Neutrophil (primary cell): ENCODE results near the gene FAM163B.

Experiments used
- H3K27ac ChIP-seq: fragments of 200-600 bp; sonication (generic); 2 replicates; pipeline ENCODE4 v1.5.1; 2016; ENCODE audit warnings: mild to moderate bottlenecking, moderate library complexity
- H3K27me3 ChIP-seq: fragments of 200-600 bp; sonication (generic); 2 replicates; pipeline ENCODE4 v1.6.0; 2016; ENCODE audit warnings: mild to moderate bottlenecking
- H3K36me3 ChIP-seq: fragments of 200-600 bp; sonication (generic); 2 replicates; pipeline ENCODE4 v1.5.1; 2017
- H3K4me1 ChIP-seq, 2 experiments: fragments of 200-600 bp in 1 of 2; sonication (generic) in 1 of 2; 1 replicate in 1 of 2; 2 replicates in 1 of 2; pipeline versions ENCODE4 v1.5.1 to v1.6.1; 2013 to 2016; ENCODE audit warnings: low read depth in 1 of 2, low read length in 1 of 2, mild to moderate bottlenecking in 1 of 2, moderate library complexity in 1 of 2; ENCODE audit not compliant: control insufficient read depth in 1 of 2, insufficient read depth in 1 of 2
- H3K4me3 ChIP-seq, 2 experiments: fragments of 200-600 bp in 1 of 2; sonication (generic) in 1 of 2; 1 replicate in 1 of 2; 2 replicates in 1 of 2; pipeline ENCODE4 v1.5.1; 2013 to 2016; ENCODE audit warnings: low read depth in 1 of 2, low read length in 1 of 2, mild to moderate bottlenecking in 1 of 2, moderate library complexity in 1 of 2
- H3K9me3 ChIP-seq: fragments of 200-600 bp; sonication (generic); 2 replicates; pipeline ENCODE4 v1.5.1; 2016
- CTCF ChIP-seq: fragments of 200-600 bp; sonication (generic); IDR thresholded peaks from 2 replicates; pipeline ENCODE4 v1.5.1; 2016; ENCODE audit warnings: antibody characterized with exemption

Gene FAM163B

DNA sequence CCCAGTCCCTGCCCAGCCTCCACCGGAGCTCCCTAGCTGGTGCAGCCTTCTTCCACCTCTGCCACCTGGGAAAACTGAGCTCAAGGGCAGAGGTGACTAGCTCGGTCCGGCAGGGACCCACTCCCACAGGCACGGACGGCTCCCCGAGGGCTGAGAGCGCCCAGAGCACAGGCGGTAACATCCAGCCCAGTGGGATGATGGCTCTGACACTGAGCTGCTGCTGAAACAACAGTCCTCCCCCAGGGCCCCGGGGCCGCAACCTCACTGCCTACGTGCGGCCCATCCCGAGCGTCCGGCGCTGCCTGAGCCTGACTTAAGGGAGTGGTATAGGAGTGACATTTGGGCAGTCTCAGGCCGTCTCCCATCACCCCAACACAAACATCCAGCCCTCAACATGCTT lies 3.7 kb downstream of the FAM163B start:
- Histone ChIP-seq H3K4me1 (no peaks in the 10 kb centered on the region), H3K4me3 (no peak overlapping the region), H3K36me3 (no peaks in the 10 kb centered on the region), H3K9me3 (no peaks in the 10 kb centered on the region), H3K27ac (no peak overlapping the region), H3K27me3 (peaks cover 64% of the 10 kb centered on the region)
- TF ChIP-seq CTCF: no peak

- no peak overlapping the region for H3K4me3 ChIP-seq
- TF ChIP-seq CTCF: no peak
- no peaks in the 10 kb centered on the region for H3K4me1 ChIP-seq
- peaks cover 58% of the 10 kb centered on the region for H3K27me3 ChIP-seq
- H3K27ac ChIP-seq: no peak overlapping the region
- H3K9me3 ChIP-seq: no peaks in the 10 kb centered on the region
- no peaks in the 10 kb centered on the region for H3K36me3 ChIP-seq
These were observed 4.3 kb downstream of the FAM163B start for GRCh38 chr9:133604856-133605255.

- Histone ChIP-seq H3K27me3 (peaks cover 51% of the 10 kb centered on the region), H3K27ac (no peak overlapping the region)
- TF ChIP-seq CTCF: no peak
These were observed 5.0 kb downstream of the FAM163B start for GRCh38 chr9:133604214-133604613.

DNA sequence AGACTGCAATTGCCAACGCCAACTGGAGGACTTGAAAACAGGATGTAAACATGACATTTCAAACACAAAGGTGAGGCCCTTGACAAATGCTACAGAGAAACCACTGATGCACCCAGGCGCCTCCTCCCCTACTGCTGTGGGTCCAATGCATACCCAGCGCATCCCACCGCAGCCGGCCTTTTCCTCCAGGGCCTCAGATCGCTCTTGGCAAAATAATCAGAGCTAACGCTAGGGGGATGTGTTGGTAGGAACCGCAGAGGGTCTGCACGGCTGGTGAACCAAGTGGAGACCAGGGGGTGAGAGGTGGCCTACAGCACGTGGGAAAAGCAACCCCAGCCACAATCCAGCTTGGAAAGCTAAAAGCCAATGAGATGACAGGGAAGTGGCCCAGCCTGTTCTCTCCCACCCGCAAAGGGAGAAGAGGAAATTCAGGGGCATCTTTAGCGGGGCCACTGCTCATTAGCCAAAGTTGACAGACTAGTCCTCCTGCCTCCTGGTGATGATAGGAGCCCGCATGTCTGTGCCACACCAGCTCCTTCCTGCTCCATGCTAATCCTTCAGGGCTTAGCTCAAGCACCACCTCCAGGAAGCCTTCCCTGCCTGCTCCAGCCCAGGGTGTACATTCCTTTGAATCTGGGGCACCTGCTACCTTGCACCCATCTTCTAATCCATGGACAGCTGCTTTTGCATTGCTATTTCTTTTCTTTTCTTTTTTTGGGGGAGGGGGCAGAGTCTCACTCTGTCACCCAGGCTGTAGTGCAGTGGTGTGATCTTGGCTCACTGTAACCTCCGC lies 5.9 kb downstream of the FAM163B start:
- H3K9me3 ChIP-seq: no peaks in the 10 kb centered on the region
- no peak overlapping the region for H3K27ac ChIP-seq
- no peak for TF ChIP-seq CTCF
- peaks cover 42% of the 10 kb centered on the region for H3K27me3 ChIP-seq
- H3K4me3 ChIP-seq: no peak overlapping the region
- no peaks in the 10 kb centered on the region for H3K36me3 ChIP-seq
- no peaks in the 10 kb centered on the region for H3K4me1 ChIP-seq

More at GRCh38 chr9:133604214-133604613, 5.0 kb downstream of the FAM163B start:
- H3K9me3 ChIP-seq: no peaks in the 10 kb centered on the region
- H3K4me1 ChIP-seq: no peaks in the 10 kb centered on the region
- H3K4me3 ChIP-seq: no peak overlapping the region
- H3K36me3 ChIP-seq: no peaks in the 10 kb centered on the region

DNA sequence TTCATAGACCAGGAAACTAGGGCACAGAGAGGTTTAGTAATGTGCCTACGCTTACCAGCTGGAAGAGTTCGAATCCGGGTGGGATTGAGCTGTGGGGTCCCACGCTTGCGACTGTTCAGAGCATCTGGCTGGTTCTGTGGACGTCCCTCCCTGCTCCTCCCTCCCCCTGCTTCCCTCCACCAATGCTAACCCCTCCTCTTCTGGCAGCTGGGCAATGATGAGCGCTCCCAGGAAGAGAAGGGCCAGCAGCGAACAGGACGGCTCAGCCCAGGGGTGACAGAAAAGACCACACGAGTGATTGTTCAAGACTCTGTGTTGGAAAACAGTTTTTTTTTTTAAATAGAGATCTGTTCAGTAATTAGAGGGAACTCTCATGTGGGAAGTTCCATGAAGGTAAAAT lies 6.9 kb downstream of the FAM163B start:
- no peaks in the 10 kb centered on the region for H3K36me3 ChIP-seq
- TF ChIP-seq CTCF: no peak
- H3K9me3 ChIP-seq: no peaks in the 10 kb centered on the region
- H3K27ac ChIP-seq: no peak overlapping the region
- H3K27me3 ChIP-seq: peaks cover 32% of the 10 kb centered on the region
- H3K4me1 ChIP-seq: no peaks in the 10 kb centered on the region
- H3K4me3 ChIP-seq: no peak overlapping the region
